ENCODE results near the gene SOS1.

- TF ChIP-seq CTCF (IDR thresholded peaks at IDR 0.05) (no peak), POLR2A (IDR thresholded peaks at IDR 0.05) (no peak), POLR2AphosphoS5 (IDR thresholded peaks at IDR 0.05) (no peak)
Measured at GRCh38 chr2:39061280-39061679, 59.6 kb downstream of the SOS1 start.

Data from upper lobe of left lung (tissue), 4 donors.